PC-9 (cell line): ENCODE results near the gene GPR142. TPM values are rescaled to one million over a fixed set of nuclear protein-coding genes. Genes with fewer than 3 reads are reported as not detected.

Experiments used
- BruUV-seq: library from RNA; stranded (reverse); fragments of 400-500 nt; replicated peaks from 2 replicates; lab custom pipeline; 2021; lab: Mats Ljungman, UMichigan
- CTCF ChIA-PET: fragments of 300-600 bp; sonication (Branson Sonifier 250); formaldehyde crosslinking; loops from one replicate; lab custom pipeline; 2022; ENCODE audit warnings: antibody characterized with exemption; lab: Charles Lee
- POLR2A ChIA-PET: fragments of 300-600 bp; sonication (Branson Sonifier 250); formaldehyde crosslinking; loops from one replicate; lab custom pipeline; 2022; ENCODE audit warnings: antibody characterized with exemption; ENCODE audit not compliant: unreplicated experiment; lab: Charles Lee
- DNase-seq, 2 experiments: peaks; one replicate each; pipeline versions ENCODE4 v3.0.0 to v3.0.0-alpha.2; 2015 to 2022; ENCODE audit warnings: mixed read lengths in 1 of 2
- H2AFZ ChIP-seq: fragments of 200-600 bp; sonication (generic); 2 replicates; pipeline ENCODE4 v1.8.1; 2017; ENCODE audit warnings: antibody characterized with exemption
- H3F3A ChIP-seq: fragments of 200-600 bp; sonication (generic); 2 replicates; pipeline ENCODE4 v1.8.1; 2017; ENCODE audit warnings: antibody characterized with exemption, mild to moderate bottlenecking, low read depth; ENCODE audit not compliant: insufficient read depth
- H3K27ac ChIP-seq: fragments of 200-600 bp; sonication (generic); 2 replicates; pipeline ENCODE4 v1.6.1; 2016; ENCODE audit warnings: mixed run types
- H3K27me3 ChIP-seq: fragments of 200-600 bp; sonication (generic); 2 replicates; pipeline ENCODE4 v1.6.1; 2016; ENCODE audit warnings: low read depth, mixed run types; ENCODE audit not compliant: insufficient read depth
- H3K36me3 ChIP-seq: fragments of 200-600 bp; sonication (generic); 2 replicates; pipeline ENCODE4 v1.6.1; 2016; ENCODE audit warnings: low read depth, mixed run types
- H3K4me1 ChIP-seq: fragments of 200-600 bp; sonication (generic); replicated peaks from 2 replicates; pipeline ENCODE4 v1.6.1; 2016; ENCODE audit warnings: mixed run types; ENCODE audit not compliant: insufficient read depth
- H3K4me2 ChIP-seq: fragments of 200-600 bp; sonication (generic); 2 replicates; pipeline ENCODE4 v1.6.1; 2017; ENCODE audit warnings: mixed run types
- H3K4me3 ChIP-seq: fragments of 200-600 bp; sonication (generic); 2 replicates; pipeline ENCODE4 v1.6.1; 2016; ENCODE audit warnings: mixed run types
- H3K79me2 ChIP-seq: fragments of 200-600 bp; sonication (generic); 2 replicates; pipeline ENCODE4 v1.6.1; 2017; ENCODE audit warnings: low read depth, mixed run types
- H3K9me2 ChIP-seq: fragments of 200-600 bp; sonication (generic); 2 replicates; pipeline ENCODE4 v1.8.1; 2017; ENCODE audit warnings: mild to moderate bottlenecking; ENCODE audit not compliant: insufficient read depth
- H3K9me3 ChIP-seq: fragments of 200-600 bp; sonication (generic); 2 replicates; pipeline ENCODE4 v1.8.1; 2016; ENCODE audit warnings: low read depth; ENCODE audit not compliant: insufficient read depth
- H4K20me1 ChIP-seq: fragments of 200-600 bp; sonication (generic); 2 replicates; pipeline ENCODE4 v1.8.1; 2017; ENCODE audit not compliant: insufficient read depth
- CTCF ChIP-seq: fragments of 200-600 bp; sonication (generic); conservative IDR thresholded peaks from 2 replicates; pipeline ENCODE4 v1.6.1; 2017; ENCODE audit warnings: mixed run types, antibody characterized with exemption, mild to moderate bottlenecking, moderate library complexity
- EZH2 ChIP-seq: fragments of 200-600 bp; sonication (generic); IDR thresholded peaks from 2 replicates; pipeline ENCODE4 v1.8.0; 2017; ENCODE audit warnings: antibody characterized with exemption, low read depth
- intact Hi-C: fragments of 100-400 bp; cut with micrococcal nuclease; formaldehyde crosslinking; loops from one replicate; pipeline ENCODE4 v1.10.0; 2022; ENCODE audit not compliant: unreplicated experiment
- total RNA-seq: library from RNA; stranded (reverse); gene quantifications from 2 replicates; pipeline ENCODE4 v1.2.3, GENCODE V29; 2021

Gene GPR142
- total RNA-seq, 1 experiment from 2014 or later = not detected

- H3K27me3 ChIP-seq = peaks cover 31% of the 10 kb centered on the region
- H2AFZ ChIP-seq = no peak overlapping the region
- H4K20me1 ChIP-seq = no peaks in the 10 kb centered on the region
- H3K4me2 ChIP-seq = peak overlapping the region; percentile 11; the same call in 1 of the 2 replicates
- H3F3A ChIP-seq = no peaks in the 10 kb centered on the region; the same call in 1 of the 2 replicates
- no peaks in the 10 kb centered on the region for H3K79me2 ChIP-seq
- no peaks in the 10 kb centered on the region for H3K36me3 ChIP-seq
- no peak overlapping the region for H3K27ac ChIP-seq
- no TSS peak for BruUV-seq
- CTCF ChIA-PET = interaction anchor here (0.6 to 2.2 kb wide), 4 partner anchors 36 to 222 kb away, joined by 3 to 8 read pairs (median 5); no protein-coding TSS in a partner anchor
- intact Hi-C loops = loop anchor here (1.0 kb wide), 1 partner anchor 49 kb away; no protein-coding TSS in a partner anchor
- H3K4me1 ChIP-seq = peaks cover 17% of the 10 kb centered on the region
- TF ChIP-seq EZH2 = no peak
- TF ChIP-seq CTCF = no peak
- H3K9me2 ChIP-seq = no peaks in the 10 kb centered on the region
- POLR2A ChIA-PET = interaction anchor here (0.7 to 1.0 kb wide), 2 partner anchors 14 to 49 kb away, joined by 3 read pairs; no protein-coding TSS in a partner anchor
- no peak overlapping the region for H3K4me3 ChIP-seq
- DNase-seq = no peak
- H3K9me3 ChIP-seq = no peaks in the 10 kb centered on the region
These were observed 13.9 kb downstream of the GPR142 start for GRCh38 chr17:74380959-74381808.

- Histone ChIP-seq H3K4me2 (no peak overlapping the region), H3K4me3 (no peak overlapping the region), H3K79me2 (no peaks in the 10 kb centered on the region), H3K4me1 (peaks cover 17% of the 10 kb centered on the region), H3F3A (no peaks in the 10 kb centered on the region; the same call in 1 of the 2 replicates), H2AFZ (no peak overlapping the region), H4K20me1 (no peaks in the 10 kb centered on the region), H3K9me3 (no peaks in the 10 kb centered on the region), H3K27me3 (peaks cover 11% of the 10 kb centered on the region), H3K27ac (no peak overlapping the region), H3K36me3 (no peaks in the 10 kb centered on the region), H3K9me2 (no peaks in the 10 kb centered on the region)
- no peak for TF ChIP-seq EZH2
- no peak for TF ChIP-seq CTCF
- ChIA-PET CTCF (no interaction called here), POLR2A (no interaction called here)
- no peak for DNase-seq
- no TSS peak for BruUV-seq
- intact Hi-C loops = no loop called here
These were observed 15.8 kb downstream of the GPR142 start for GRCh38 chr17:74383141-74383540.

- intact Hi-C loops = no loop called here
- H3K4me1 ChIP-seq = peaks cover 10% of the 10 kb centered on the region
These were observed 17.9 kb downstream of the GPR142 start for GRCh38 chr17:74385201-74385600.

More at GRCh38 chr17:74385201-74385600, 17.9 kb downstream of the GPR142 start:
- no peaks in the 10 kb centered on the region for H3K9me2 ChIP-seq
- H3F3A ChIP-seq = no peaks in the 10 kb centered on the region; the same call in 1 of the 2 replicates
- H3K9me3 ChIP-seq = no peaks in the 10 kb centered on the region
- no peak for TF ChIP-seq CTCF
- no peak for TF ChIP-seq EZH2
- H3K4me3 ChIP-seq = no peak overlapping the region
- POLR2A ChIA-PET = no interaction called here
- H3K4me2 ChIP-seq = no peak overlapping the region
- H3K27me3 ChIP-seq = no peaks in the 10 kb centered on the region
- no peak overlapping the region for H3K27ac ChIP-seq
- DNase-seq = no peak
- no peaks in the 10 kb centered on the region for H4K20me1 ChIP-seq
- CTCF ChIA-PET = no interaction called here
- BruUV-seq = no TSS peak
- no peaks in the 10 kb centered on the region for H3K79me2 ChIP-seq
- no peaks in the 10 kb centered on the region for H3K36me3 ChIP-seq
- no peak overlapping the region for H2AFZ ChIP-seq
